Activated naive CD8-positive, alpha-beta T cell treated with anti-CD3 and anti-CD28 coated beads, Interleukin-2, amount 50 U/mL, for 24 hours (primary cell): ENCODE results near the gene SBF2.
A peak's percentile ranks its signal among the peaks of the same experiment; 100 is the strongest.

Experiments used
- ATAC-seq: fragments of 150-1000 bp; cut with Tn5 transposase; one replicate; pipeline ENCODE4 v1.10.0; 2021
- DNase-seq: peaks from one replicate; pipeline ENCODE4 v3.0.0; 2021
- H3K27ac Mint-ChIP-seq: one replicate; pipeline ENCODE4 v1.8.0; 2021; ENCODE audit warnings: mild to moderate bottlenecking, mixed read lengths
- H3K27me3 Mint-ChIP-seq: one replicate; pipeline ENCODE4 v1.8.0; 2021; ENCODE audit warnings: mixed read lengths
- H3K36me3 Mint-ChIP-seq: one replicate; pipeline ENCODE4 v1.8.0; 2021; ENCODE audit warnings: low read depth, mixed read lengths
- H3K4me1 Mint-ChIP-seq: one replicate; pipeline ENCODE4 v1.8.0; 2021; ENCODE audit warnings: mixed read lengths
- H3K4me3 Mint-ChIP-seq: one replicate; pipeline ENCODE4 v1.8.0; 2021; ENCODE audit warnings: mild to moderate bottlenecking, moderate library complexity, mixed read lengths
- H3K9me3 Mint-ChIP-seq: one replicate; pipeline ENCODE4 v1.8.0; 2021; ENCODE audit warnings: mixed read lengths

Gene SBF2

GRCh38 chr11:10122326-10123197, 171.5 kb downstream of the SBF2 start:
- ATAC-seq, result peak; percentile 46
- no peaks in the 10 kb centered on the region for H3K36me3 Mint-ChIP-seq
- no peaks in the 10 kb centered on the region for H3K9me3 Mint-ChIP-seq
- no peak for DNase-seq
- H3K4me3 Mint-ChIP-seq, result no peak overlapping the region
- H3K4me1 Mint-ChIP-seq, result no peaks in the 10 kb centered on the region
- no peaks in the 10 kb centered on the region for H3K27me3 Mint-ChIP-seq
- H3K27ac Mint-ChIP-seq, result no peak overlapping the region

GRCh38 chr11:10118865-10119264, 175.2 kb downstream of the SBF2 start:
- no peaks in the 10 kb centered on the region for H3K4me1 Mint-ChIP-seq

GRCh38 chr11:10117709-10118351, 176.2 kb downstream of the SBF2 start:
- no peaks in the 10 kb centered on the region for H3K4me1 Mint-ChIP-seq
- H3K9me3 Mint-ChIP-seq, result no peaks in the 10 kb centered on the region
- DNase-seq (no peak), ATAC-seq (no peak)
- no peak overlapping the region for H3K27ac Mint-ChIP-seq
- no peaks in the 10 kb centered on the region for H3K27me3 Mint-ChIP-seq
- peaks cover 2% of the 10 kb centered on the region for H3K36me3 Mint-ChIP-seq
- no peak overlapping the region for H3K4me3 Mint-ChIP-seq

More at GRCh38 chr11:10118865-10119264, 175.2 kb downstream of the SBF2 start:
- ATAC-seq, result no peak
- DNase-seq, result no peak
- H3K36me3 Mint-ChIP-seq, result peaks cover 2% of the 10 kb centered on the region
- H3K9me3 Mint-ChIP-seq, result no peaks in the 10 kb centered on the region
- H3K27me3 Mint-ChIP-seq, result no peaks in the 10 kb centered on the region
- H3K27ac Mint-ChIP-seq, result no peak overlapping the region
- H3K4me3 Mint-ChIP-seq, result no peak overlapping the region

GRCh38 chr11:10116588-10116987, 177.4 kb downstream of the SBF2 start:
- H3K4me1 Mint-ChIP-seq, result no peaks in the 10 kb centered on the region
- H3K27ac Mint-ChIP-seq, result no peak overlapping the region
- H3K27me3 Mint-ChIP-seq, result no peaks in the 10 kb centered on the region
- no peaks in the 10 kb centered on the region for H3K9me3 Mint-ChIP-seq
- no peak for DNase-seq
- no peak for ATAC-seq
- H3K4me3 Mint-ChIP-seq, result no peak overlapping the region
- peaks cover 2% of the 10 kb centered on the region for H3K36me3 Mint-ChIP-seq

- Mint-ChIP-seq H3K4me3 (no peak overlapping the region), H3K36me3 (peaks cover 2% of the 10 kb centered on the region), H3K27me3 (no peaks in the 10 kb centered on the region), H3K9me3 (no peaks in the 10 kb centered on the region), H3K4me1 (no peaks in the 10 kb centered on the region), H3K27ac (no peak overlapping the region)
- DNase-seq (no peak), ATAC-seq (no peak)
Observed at GRCh38 chr11:10114593-10115404, 179.2 kb downstream of the SBF2 start.

- peaks cover 2% of the 10 kb centered on the region for H3K36me3 Mint-ChIP-seq
- H3K4me1 Mint-ChIP-seq, result no peaks in the 10 kb centered on the region
- H3K27ac Mint-ChIP-seq, result no peak overlapping the region
- no peaks in the 10 kb centered on the region for H3K27me3 Mint-ChIP-seq
- DNase-seq, result no peak
- H3K4me3 Mint-ChIP-seq, result no peak overlapping the region
- no peak for ATAC-seq
- no peaks in the 10 kb centered on the region for H3K9me3 Mint-ChIP-seq
Observed at GRCh38 chr11:10113852-10114251, 180.2 kb downstream of the SBF2 start.

- ATAC-seq, result no peak
- no peaks in the 10 kb centered on the region for H3K36me3 Mint-ChIP-seq
Observed at GRCh38 chr11:10109806-10110205, 184.2 kb downstream of the SBF2 start.

GRCh38 chr11:10108915-10109680, 184.9 kb downstream of the SBF2 start:
- Mint-ChIP-seq H3K27me3 (no peaks in the 10 kb centered on the region), H3K36me3 (no peaks in the 10 kb centered on the region)

More at GRCh38 chr11:10109806-10110205, 184.2 kb downstream of the SBF2 start:
- Mint-ChIP-seq H3K9me3 (no peaks in the 10 kb centered on the region), H3K27me3 (no peaks in the 10 kb centered on the region), H3K4me1 (no peaks in the 10 kb centered on the region), H3K4me3 (no peak overlapping the region), H3K27ac (no peak overlapping the region)
- no peak for DNase-seq

GRCh38 chr11:10107497-10107896, 186.5 kb downstream of the SBF2 start:
- ATAC-seq, result no peak
- no peaks in the 10 kb centered on the region for H3K36me3 Mint-ChIP-seq
- H3K4me1 Mint-ChIP-seq, result no peaks in the 10 kb centered on the region
- H3K9me3 Mint-ChIP-seq, result no peaks in the 10 kb centered on the region
- H3K27me3 Mint-ChIP-seq, result no peaks in the 10 kb centered on the region
- no peak overlapping the region for H3K4me3 Mint-ChIP-seq
- no peak for DNase-seq
- H3K27ac Mint-ChIP-seq, result no peak overlapping the region

More at GRCh38 chr11:10108915-10109680, 184.9 kb downstream of the SBF2 start:
- no peaks in the 10 kb centered on the region for H3K9me3 Mint-ChIP-seq
- no peak for DNase-seq
- no peak overlapping the region for H3K27ac Mint-ChIP-seq
- no peak for ATAC-seq
- H3K4me3 Mint-ChIP-seq, result no peak overlapping the region
- H3K4me1 Mint-ChIP-seq, result no peaks in the 10 kb centered on the region

GRCh38 chr11:10097615-10098014, 196.4 kb downstream of the SBF2 start:
- no peak overlapping the region for H3K27ac Mint-ChIP-seq
- no peak overlapping the region for H3K4me3 Mint-ChIP-seq
- H3K36me3 Mint-ChIP-seq, result peaks cover 11% of the 10 kb centered on the region
- DNase-seq (no peak), ATAC-seq (no peak)
- H3K9me3 Mint-ChIP-seq, result peaks cover 28% of the 10 kb centered on the region
- no peaks in the 10 kb centered on the region for H3K27me3 Mint-ChIP-seq
- no peaks in the 10 kb centered on the region for H3K4me1 Mint-ChIP-seq

- no peak for DNase-seq
- no peak for ATAC-seq
Observed at GRCh38 chr11:10096987-10097386, 197.0 kb downstream of the SBF2 start.

GRCh38 chr11:10095412-10096208, 198.4 kb downstream of the SBF2 start:
- Mint-ChIP-seq H3K27ac (no peak overlapping the region), H3K36me3 (peaks cover 4% of the 10 kb centered on the region), H3K27me3 (no peaks in the 10 kb centered on the region), H3K4me1 (peaks cover 7% of the 10 kb centered on the region), H3K9me3 (peaks cover 21% of the 10 kb centered on the region), H3K4me3 (no peak overlapping the region)
- DNase-seq, result no peak
- no peak for ATAC-seq

More at GRCh38 chr11:10096987-10097386, 197.0 kb downstream of the SBF2 start:
- Mint-ChIP-seq H3K4me1 (peaks cover under 1% of the 10 kb centered on the region), H3K4me3 (no peak overlapping the region), H3K27me3 (no peaks in the 10 kb centered on the region), H3K9me3 (peaks cover 28% of the 10 kb centered on the region), H3K36me3 (peaks cover 11% of the 10 kb centered on the region), H3K27ac (no peak overlapping the region)

- Mint-ChIP-seq H3K36me3 (no peaks in the 10 kb centered on the region), H3K4me1 (peaks cover 7% of the 10 kb centered on the region), H3K9me3 (no peaks in the 10 kb centered on the region), H3K27ac (no peak overlapping the region), H3K4me3 (no peak overlapping the region), H3K27me3 (no peaks in the 10 kb centered on the region)
- no peak for ATAC-seq
- DNase-seq, result no peak
Observed at GRCh38 chr11:10092426-10092825, 201.6 kb downstream of the SBF2 start.
